Activated CD4-positive, alpha-beta T cell treated with anti-CD3 and anti-CD28 coated beads for 1 hour (primary cell): ENCODE measurements around the gene GP1BB.

Experiments used
- DNase-seq: peaks from one replicate; pipeline ENCODE4 v3.0.0-alpha.2; 2020

GP1BB gene

GRCh38 chr22:19767427-19768341, 44.3 kb downstream of the GP1BB start:
- DNase-seq, result no peak

GRCh38 chr22:19769393-19769715, 46.0 kb downstream of the GP1BB start:
- no peak for DNase-seq

GRCh38 chr22:19770349-19771220, 47.2 kb downstream of the GP1BB start:
- no peak for DNase-seq

- no peak for DNase-seq
Measured at GRCh38 chr22:19772422-19772672, 49.0 kb downstream of the GP1BB start.

- DNase-seq, result no peak
Measured at GRCh38 chr22:19772673-19773469, 49.5 kb downstream of the GP1BB start.

- no peak for DNase-seq
Measured at GRCh38 chr22:19773470-19774040, 50.2 kb downstream of the GP1BB start.
